Lower leg skin (tissue), 3 donors: Measurements from ENCODE around the gene USP40.

ENCODE experiments used
- CTCF ChIP-seq, 3 donors: fragments of 450-650 bp; IDR thresholded peaks; one replicate each; pipeline ENCODE4 v1.5.1; 2016; ENCODE audit warnings: antibody characterized with exemption in 3 of 3, mild to moderate bottlenecking in 3 of 3, moderate library complexity in 2 of 3
- POLR2A ChIP-seq, 2 donors: fragments of 450-650 bp; IDR thresholded peaks; one replicate each; pipeline ENCODE4 v1.6.1; 2016 to 2017; ENCODE audit warnings: antibody characterized with exemption in 2 of 2, mild to moderate bottlenecking in 1 of 2, moderate library complexity in 1 of 2

- TF ChIP-seq CTCF (IDR thresholded peaks at IDR 0.05): no peak
- no peak for TF ChIP-seq POLR2A (IDR thresholded peaks at IDR 0.05)
Observed at GRCh38 chr2:233453111-233453915, 113.3 kb downstream of the USP40 start.
